HG02571 (cell line): ENCODE data around the gene GHR.
"Not testable (repeated sequence)": the region's sequence is repeated elsewhere in the genome, so short reads cannot be mapped to it uniquely, and the experiment has no call there.

Experiments
- ATAC-seq: cut with Tn5 transposase; IDR thresholded peaks from one replicate; pipeline ENCODE4 v1.9.1; 2021; ENCODE audit warnings: mild to moderate bottlenecking, moderate library complexity; ENCODE audit not compliant: unreplicated experiment

The GHR gene

DNA sequence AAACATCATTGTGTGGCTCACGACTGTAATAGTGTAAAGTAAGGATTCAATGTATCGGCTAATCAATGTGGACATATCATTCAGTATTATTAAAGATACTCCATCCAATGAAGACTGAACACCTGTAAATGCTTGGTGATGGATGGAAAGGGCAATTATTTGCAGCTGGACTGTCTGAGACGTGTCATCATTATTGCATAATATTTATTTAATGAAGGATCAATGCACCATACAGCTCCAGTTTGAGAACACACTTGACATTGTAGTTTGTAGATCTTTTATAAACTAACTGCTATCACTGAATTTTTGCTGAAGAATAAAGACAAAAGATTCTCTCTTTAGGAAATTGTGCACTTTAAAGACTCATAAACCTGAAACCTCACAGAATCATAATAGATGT, 215.7 kb downstream of the GHR start:
- ATAC-seq = no peak

DNA sequence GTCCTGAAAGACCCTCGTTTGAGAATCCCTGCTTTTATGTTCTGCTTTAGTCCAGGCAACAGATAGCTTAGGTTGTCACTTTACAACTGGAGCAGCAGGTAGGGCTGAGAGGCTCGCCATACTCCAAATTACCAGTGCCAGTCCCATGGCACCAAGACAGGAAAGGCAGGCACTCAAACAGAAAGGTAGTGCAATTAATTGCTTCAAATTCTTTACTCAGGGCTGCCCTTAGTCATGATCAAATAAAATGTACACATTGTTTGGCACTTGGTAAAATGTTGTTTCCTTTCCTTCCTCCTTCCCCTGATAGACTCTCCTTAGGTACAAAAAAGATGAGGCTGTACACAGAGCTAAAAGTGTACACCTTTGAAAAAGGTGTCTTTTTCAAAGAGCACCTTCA, 217.6 kb downstream of the GHR start:
- no peak for ATAC-seq

GRCh38 chr5:42641336-42642005, 218.2 kb downstream of the GHR start:
- ATAC-seq = no peak

DNA sequence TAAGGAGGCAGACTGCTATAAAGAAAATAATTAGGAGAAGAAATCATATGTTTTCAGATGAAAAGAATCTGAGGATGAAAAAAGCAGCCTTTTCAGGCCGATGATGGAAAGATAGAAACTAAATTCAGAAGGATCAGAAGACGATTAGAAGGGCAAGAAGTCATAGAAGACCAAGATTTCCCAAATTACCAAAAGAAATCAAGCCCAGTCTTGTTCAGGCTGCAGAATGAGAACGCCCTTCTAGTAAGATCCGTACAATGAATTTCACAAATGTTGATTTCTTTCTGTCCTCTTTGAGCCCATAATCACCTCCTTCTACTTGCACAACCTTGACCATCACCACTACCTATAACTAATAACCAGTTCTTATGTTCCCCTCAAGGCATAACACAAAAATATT, 218.8 kb downstream of the GHR start:
- no peak for ATAC-seq

DNA sequence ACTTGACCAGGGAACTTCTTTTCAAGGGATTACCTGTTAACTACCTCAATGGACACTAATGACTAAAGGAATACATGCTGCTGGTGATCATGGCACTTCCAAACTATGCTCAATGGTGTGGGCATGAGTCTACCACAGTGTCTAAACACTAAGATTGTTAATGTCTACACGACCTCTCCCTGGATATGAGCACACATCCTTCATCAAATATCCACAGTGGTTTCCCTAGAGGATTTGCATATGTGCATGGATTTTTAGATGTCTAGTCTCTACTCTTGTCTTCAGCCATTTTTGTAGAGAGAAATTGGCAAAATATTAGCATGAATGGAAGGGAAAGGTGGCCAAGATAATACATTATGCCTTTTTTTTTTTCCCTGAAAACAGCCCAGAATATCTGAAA, 220.1 kb downstream of the GHR start:
- no peak for ATAC-seq

GRCh38 chr5:42645138-42645537, 221.9 kb downstream of the GHR start:
- ATAC-seq = no peak

GRCh38 chr5:42648036-42648435, 224.8 kb downstream of the GHR start:
- ATAC-seq = no peak

DNA sequence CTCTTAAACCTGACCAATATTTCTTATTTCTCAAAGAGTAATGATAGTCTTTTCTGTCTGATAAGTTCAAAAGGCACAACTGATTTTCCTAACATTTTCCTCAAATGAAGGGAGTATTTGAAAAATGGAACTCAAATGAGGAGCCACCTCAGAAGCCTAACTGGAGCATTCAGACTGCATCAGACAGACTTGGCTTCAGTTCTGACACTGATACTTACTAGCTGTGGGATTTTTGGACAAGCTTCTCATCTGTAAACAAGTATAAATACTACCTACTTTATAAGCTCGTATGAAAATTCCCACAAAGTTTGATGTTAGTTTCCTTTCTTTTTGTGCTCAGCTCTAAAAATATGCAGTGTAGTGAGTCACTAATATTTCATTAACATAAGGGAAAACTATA, 225.7 kb downstream of the GHR start:
- no peak for ATAC-seq

GRCh38 chr5:42650084-42650483, 226.8 kb downstream of the GHR start:
- no peak for ATAC-seq

DNA sequence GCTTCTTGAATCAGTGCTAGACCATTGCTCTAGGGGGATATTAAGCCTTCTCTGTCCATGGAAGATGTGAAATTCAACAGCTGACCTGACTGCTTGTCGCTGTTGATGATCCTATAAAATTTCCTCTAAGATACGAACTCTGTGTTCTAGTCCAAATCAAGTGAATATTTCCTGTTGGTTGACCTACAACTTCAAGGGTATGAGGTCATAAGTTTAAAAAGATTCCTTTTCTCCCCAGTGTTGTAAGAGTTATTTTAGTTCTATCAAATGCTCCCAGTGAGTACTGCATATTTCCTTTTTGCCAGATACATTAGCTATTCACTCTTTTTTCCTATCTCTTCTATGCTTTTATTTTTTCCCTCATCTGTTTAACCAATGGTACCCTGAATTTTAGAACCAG, 230.5 kb downstream of the GHR start:
- no peak for ATAC-seq

DNA sequence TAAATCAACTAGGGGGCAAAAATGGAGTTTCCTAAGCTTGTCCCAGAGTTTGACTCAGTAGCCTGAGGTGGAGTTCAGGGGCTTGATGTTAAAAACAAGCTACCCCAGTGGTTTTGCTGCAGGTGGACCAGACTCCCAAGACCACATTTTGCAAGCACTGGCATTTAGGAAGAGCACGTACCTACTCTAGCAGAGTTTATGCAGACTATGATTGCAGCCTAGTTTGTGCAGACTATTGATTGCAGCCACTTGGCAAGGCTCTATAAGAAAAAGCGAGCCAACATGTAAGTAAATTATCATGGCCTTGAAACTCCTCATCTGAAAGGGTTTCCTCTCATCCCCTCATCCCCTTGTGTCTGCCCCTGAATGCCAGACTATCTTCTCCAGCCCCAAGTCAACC, 231.4 kb downstream of the GHR start:
- no peak for ATAC-seq

GRCh38 chr5:42655982-42656650, 232.9 kb downstream of the GHR start:
- no peak for ATAC-seq

DNA sequence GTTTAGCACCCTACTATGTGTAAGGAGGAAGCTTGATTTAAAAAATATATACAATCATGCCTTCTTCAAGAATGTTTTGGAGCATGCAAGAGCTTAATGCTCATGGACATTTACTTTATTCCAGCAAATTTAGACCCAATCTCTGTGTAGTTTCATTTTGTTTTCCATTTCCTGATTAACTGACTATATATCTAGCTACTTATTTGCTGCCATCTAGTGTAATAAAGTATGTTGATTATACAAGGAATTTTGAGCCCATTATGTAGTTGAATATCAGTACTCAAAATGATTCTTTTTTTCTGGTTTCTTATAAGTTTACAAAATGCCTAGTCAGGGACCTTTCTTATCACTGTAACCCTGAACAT, 233.4 kb downstream of the GHR start:
- ATAC-seq = no peak

- not testable (repeated sequence) for ATAC-seq
Measured at GRCh38 chr5:42659869-42660268, 236.6 kb downstream of the GHR start.

DNA sequence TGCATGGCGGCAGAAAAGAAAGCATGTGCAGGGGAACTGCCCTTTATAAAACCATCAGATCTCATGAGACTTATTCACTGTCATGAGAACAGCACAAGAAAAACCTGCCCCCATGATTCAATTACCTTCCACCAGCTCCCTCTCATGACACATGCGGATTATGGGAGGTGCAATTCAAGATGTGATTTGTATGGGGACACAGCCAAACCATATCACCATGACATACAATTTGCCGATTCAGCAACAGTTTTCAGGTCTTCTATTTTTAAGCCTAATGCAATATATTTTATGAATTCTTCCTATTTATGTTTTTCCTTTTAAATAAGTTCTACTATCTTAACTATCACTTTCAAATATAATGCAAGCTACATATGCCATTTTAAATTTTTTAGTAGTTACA, 242.6 kb downstream of the GHR start:
- ATAC-seq = no peak

GRCh38 chr5:42666869-42667268, 243.6 kb downstream of the GHR start:
- no peak for ATAC-seq

- ATAC-seq = no peak
Measured at GRCh38 chr5:42668254-42668653, 245.0 kb downstream of the GHR start.

GRCh38 chr5:42672925-42673324, 249.7 kb downstream of the GHR start:
- no peak for ATAC-seq

DNA sequence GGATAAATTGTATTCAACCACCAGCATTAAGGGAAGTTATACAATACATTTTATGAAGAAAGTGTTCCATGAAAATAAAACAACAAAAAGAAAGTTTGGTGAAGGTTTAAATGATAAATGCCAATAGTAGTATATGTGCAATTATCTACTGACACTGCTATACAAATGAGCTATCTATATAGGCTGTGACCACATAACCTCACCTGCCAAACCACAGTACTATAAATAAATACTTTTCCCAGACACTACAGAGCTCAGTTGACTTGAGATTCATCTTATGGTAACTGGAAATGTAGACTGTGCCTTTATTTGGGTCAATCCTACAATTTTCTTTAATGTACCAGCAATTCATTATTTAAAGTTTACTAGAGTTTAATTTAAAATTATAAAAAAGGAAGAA, 252.4 kb downstream of the GHR start:
- ATAC-seq = no peak

DNA sequence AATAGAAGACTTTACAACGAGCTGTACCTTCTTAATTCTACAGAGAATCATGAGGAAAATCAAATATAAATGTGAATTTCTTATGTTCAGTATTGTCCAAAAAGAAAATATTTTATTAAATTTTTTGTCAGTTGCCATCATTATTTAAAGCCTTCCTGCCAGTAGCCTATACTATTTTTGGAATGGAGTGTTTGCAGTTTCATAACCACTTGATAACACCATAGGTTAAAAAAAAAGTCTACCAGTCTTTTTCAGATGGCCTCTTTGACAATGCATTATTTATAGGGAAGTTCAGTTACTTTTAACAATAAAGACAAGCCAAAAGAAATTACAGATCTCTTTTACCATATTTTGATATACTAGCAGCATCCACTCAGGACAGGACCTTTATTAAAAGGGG, 253.1 kb downstream of the GHR start:
- no peak for ATAC-seq

DNA sequence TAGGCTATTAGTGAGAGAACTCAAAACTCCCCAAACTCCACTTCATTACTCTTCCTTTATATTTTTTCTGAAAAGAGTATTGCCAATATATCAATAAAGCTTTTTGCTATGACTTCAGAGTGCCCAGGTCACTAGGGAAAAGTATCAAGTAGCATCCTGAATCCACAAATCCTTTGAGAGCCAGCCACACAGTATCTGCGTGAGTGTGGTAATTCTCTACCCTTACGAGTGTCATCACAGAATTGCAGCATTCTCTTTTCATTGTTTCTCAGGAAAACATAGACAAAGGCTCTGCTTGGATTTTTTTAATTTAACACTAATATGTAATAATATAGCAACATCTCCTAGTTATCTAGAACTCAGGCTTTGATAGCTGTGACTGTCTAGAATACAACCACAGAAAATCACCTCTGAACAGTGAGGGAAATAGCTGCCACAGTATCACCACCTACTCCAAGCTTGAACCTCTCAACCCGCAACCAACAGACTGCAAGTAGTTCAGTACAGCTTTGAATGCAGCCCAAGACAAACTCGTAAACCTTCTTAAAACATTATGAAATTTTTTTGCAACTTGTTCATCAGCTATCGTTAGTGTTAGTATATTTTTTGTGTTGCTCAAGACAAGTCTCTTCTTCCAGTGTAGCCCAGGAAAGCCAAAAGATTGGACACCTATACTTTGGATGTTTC, 254.1 kb downstream of the GHR start:
- no peak for ATAC-seq

GRCh38 chr5:42680046-42680445, 256.8 kb downstream of the GHR start:
- no peak for ATAC-seq
